DMS153 treated with DMSO at 0.1 percent for 48 hours (cell line): Measurements from ENCODE around the gene FRMPD4.

Experiments used
- DNase-seq: peaks from one replicate; lab custom pipeline; 2025; ENCODE audit not compliant: unreplicated experiment; lab: John Stamatoyannopoulos, UW

Gene FRMPD4

DNA sequence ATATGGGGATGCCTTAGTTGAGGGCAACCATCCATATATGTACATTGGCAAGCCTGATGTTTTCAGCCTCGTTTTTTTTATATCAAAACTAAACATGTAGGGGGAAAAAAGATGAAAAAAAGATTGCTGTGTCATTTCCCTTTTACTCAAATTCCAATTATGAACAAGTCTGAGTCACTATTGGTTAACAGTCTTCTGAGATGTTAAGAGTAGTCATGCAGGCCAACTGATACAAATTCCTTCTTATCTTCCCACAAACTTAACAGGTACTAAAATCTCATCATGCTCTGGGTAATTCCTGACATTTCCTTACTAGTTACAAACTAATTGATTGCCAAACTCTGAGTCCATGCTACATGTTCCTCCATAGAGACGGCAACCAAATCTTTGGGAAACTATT lies 222.1 kb downstream of the FRMPD4 start:
- no peak for DNase-seq

DNA sequence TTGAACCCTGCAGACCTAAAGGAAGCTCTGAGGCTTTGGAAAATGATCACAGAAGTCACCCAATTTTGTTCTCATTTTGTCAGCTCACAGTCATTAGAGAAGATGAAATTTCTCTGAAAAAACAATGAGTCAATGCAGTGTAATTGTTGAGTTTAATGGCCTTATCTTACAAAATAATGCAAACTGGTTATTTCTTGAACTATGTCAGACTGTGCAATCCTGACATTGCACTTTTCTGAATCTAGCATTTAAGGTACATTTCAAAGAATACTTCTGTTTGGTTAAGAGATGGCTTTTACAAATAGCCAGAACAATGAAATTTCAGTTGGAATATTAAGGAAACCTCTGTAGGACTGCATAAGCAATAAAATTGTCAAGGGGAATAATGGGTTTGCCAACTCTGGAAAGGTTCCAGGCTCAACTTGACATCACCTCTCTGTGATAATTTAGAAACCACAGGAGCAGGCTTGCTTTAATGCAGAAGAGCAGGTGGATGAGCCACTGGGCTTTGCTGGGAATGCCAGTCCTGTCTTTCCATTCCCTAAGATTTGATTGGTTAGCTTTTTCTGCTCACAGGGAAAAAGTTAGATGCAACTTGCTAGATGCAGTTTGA lies 222.8 kb downstream of the FRMPD4 start:
- DNase-seq, result no peak

DNA sequence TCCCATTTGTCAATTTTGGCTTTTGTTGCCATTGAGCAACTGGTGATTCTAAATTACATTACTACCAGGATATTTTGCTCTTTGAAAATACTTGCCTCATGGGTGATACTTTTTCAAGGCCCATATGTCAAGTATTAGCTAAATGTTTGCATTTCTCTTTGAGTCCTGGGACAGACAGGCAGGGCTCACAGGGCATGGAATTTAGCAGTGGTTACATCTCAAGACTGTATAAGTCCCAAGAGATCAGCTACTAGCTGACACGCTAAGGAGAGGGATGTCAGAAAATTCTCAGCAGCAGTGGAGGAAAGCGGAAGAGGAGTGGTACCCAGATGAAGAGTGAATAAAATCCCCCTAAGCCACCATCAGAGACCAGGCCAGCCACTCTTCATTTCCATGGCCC lies 224.9 kb downstream of the FRMPD4 start:
- no peak for DNase-seq

DNA sequence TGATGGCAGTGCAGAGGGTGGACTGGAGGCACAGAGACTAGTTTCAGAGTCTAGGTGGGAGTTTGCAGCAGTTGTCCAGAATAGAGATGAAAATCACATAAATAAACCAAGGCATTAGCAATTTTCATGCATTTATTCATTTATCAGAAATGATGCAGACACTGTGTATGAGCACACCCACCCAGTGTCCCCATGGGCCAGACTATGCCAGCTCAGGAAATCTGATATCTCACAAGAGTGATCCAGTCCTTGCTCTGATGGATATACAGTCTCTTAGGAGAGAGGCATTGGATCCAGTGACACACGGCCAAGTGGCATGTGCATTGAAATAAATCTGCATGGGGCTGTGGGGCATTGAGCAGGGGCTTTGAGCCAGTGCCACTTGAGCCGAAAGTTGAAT lies 228.2 kb downstream of the FRMPD4 start:
- no peak for DNase-seq

DNA sequence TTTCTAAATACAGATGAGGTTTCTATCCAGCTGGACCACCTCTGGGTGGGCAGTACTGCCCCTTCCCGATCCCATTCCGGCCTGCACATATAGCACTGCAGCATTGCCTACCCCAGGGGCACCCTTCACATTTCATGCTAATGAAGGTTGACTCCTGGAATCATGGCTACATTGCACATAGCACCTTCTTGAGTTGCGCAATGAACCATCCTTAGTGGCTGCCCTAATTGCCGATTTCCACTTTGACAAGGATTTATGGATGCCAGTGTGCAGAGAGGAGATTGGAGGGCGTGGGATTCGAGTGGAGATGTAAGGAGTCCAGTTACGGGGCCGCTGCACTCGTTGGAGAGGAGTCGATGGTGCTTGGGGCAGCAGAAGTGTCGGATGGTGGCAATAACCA lies 229.0 kb downstream of the FRMPD4 start:
- DNase-seq, result no peak

DNA sequence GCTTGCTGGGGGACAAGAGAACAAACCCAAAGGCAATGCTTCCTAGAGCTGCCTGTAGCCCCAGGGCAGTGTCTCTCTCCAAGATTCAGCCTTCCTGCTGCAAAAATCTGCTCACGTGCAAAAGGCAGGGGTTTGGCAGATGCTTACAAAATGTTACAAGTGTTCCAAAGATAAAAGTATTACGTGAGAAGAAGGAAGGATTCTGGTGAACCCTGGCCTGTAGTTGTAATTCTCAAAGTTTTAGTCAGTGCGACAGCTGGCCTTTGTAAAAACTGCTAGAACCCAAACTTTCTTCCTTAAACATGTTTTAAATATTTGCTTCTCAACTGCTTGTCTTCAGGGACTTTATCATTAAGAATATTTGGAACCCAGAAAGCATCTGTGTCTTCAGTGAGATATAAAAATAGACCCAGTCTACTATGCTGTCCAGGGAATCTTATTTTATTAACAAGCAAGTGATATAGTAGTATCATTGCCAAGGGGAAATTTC lies 232.3 kb downstream of the FRMPD4 start:
- no peak for DNase-seq

DNA sequence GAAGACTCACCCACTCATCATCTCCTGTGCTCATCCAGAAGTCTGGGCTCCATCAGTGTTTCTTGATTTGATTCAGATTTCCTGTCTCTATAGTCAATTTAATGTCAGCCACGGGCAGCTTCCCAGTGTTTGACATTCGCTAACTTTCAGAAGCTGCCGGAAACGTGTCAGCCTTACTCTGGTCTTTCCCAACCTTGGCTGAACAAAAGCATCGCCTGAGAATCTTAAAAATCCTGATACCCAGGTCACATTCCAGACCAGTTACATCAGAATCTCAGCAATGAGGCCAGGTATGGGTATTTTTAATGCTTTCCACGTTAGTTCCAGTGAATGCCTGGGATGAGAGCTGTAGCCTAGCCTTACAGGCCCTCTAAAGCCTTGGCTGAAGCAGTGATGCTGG lies 233.8 kb downstream of the FRMPD4 start:
- DNase-seq, result no peak

DNA sequence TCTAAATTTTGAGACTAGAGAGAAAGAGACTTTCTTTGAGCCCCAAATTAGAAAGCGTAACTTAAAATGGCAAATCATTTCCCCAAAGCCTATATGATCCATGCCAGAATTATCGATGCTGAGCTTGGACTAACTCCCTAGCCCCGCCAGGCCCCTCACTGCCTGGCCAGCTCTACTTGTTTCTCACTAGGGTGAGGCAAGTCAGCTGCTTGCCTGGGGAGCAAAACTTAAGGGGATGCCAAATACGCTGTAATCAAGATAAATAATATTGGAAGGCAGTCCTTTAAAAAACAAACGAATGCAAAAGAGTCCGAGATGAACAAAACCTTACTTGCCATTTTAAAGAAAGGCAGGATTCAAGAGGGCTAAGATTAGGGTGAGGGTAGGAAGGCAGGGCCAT lies 236.0 kb downstream of the FRMPD4 start:
- DNase-seq, result no peak

DNA sequence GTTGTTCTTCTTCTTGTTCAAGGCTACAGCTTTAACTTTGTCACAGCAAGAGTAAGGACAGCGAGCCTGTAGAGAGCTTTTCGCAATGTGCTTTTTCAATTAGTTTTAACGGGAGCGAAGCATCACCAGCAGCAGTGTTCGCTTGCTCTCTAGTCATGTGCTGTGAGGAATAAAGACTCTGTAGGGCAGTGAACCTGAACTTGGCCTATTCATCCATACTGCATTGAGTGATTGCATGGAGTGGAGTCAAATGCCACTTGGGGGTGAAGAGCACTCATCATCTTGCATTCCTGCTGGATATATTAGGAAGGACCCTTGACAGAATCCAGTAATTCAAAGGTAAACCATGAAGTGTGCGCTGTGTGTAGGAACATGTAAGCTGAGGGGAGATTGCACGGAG lies 240.0 kb downstream of the FRMPD4 start:
- no peak for DNase-seq

DNA sequence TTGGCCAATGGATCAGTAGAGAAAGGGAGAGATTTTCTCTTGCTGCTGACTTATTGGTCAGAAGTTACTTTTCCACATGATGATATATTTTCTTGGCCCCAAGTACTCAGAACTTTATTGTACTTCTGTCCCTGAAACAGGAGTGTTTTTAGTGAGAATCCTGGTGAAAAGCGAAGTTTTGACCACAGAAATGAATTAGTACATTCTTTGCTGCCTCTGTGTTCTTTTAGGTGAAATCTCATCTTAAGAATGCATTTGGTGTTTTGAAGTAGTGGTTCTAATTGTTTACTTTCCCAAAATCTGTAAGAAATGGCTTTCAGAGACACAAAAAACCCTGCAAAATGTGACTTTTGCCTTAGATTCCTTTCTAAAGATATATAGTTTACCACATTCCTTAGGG lies 240.4 kb downstream of the FRMPD4 start:
- no peak for DNase-seq

DNA sequence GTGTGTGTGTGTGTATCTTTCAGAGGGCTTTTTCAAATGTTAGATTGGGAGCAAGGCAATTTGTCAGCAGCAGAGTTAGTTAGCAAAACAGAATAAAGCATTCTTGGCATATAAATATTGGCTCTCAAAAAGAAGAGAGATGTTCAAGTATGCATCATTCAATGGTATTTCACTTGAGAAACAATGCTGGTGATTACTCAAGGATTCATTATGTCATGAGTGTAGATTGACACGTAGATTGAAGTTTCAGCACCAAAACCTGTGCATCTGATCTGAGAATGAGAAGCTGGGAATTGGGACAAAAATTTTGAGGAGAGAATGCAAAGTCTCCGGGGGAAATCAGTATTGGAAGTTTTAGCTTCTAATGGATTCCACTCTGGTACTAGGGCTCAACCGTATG lies 241.4 kb downstream of the FRMPD4 start:
- DNase-seq, result no peak

DNA sequence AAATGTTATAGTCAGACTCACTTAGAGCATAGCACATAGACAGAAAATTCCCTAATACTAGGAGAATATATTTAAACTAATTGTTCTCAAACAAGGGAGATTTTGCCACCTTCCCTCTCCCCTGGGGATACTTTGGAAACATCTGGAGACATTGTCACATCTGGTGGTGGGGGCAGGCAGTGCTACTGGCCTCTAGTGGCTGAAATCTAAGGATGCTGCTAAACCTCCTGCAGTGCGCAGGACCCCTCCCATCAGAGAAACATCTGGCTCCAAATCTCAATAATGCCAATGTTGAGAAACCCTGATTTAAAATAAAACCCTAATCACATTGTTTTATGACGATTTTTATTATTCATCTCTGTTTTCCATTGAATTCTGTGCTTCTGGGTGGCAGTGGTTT lies 244.9 kb downstream of the FRMPD4 start:
- no peak for DNase-seq

DNA sequence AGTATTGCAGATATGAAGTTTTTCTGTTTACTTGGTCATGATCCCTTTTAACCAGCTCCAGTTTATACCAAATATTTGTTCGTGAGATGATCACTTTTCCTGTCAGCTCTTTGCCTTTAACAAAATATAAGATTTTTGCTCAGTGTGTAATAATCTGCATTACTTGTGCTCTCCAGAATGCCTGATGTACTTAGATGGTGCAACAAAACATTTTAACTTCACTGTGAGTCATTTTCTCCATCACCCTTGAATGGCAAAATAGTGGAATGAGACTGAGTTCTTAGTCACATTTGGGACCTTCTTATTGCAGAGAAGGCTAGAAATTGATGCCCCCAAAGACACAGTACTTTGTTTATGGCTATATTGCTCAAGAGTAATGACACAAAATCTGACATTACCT lies 252.0 kb downstream of the FRMPD4 start:
- no peak for DNase-seq

DNA sequence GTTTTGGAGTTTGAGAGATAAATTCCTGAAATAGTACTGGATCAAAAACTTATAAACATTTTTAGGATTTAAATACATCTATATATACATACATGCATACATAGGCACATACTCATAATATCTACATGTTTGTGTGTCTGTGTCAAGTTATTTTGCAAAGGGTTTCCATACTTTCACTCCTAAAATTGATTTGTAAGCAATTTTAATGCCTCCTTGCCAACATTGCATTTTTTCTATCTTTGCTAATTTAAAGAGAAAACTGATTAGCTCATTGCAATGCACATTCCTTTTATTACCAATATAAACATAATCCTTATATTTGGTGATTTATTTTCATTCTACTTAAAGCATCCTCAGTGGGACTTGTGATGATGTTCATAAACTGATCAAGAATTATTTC lies 258.3 kb downstream of the FRMPD4 start:
- no peak for DNase-seq

DNA sequence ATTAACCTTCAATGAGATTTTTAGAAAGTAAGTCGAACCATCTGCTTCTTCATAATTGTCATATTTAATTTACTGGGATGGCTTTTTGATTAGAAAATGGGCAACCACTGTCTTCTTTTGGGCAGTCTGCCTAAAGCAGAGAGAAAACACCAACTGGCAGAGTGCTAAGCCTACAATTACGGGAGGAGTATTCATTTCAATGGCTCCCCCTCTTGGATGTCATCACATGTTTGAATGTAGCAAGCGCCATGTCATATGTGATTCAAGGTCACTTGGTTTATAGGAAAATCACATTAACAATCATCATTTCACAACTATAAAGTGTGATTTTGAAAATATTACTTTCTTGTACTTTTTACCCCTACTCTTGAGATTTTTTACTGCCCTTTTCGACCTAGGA lies 261.9 kb downstream of the FRMPD4 start:
- DNase-seq, result no peak

DNA sequence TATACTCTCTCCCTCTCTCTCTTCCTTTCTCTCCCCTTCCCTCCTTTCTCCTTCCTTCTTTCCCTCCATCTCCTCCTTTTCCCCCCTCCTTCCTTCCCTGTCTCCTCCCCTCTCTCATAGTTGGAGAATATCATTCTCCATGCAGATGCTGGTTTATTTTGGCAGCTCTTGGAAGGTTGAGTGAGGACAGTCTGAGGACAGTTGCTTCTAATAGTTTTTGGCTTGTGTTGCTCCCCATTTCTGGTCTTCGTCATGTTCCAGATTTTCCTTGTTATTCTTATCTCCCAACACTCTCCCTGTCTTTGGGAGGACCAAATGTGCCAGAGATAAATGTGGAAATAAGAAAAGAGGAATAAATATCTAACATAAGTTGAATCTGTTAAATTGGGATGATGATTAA lies 263.0 kb downstream of the FRMPD4 start:
- no peak for DNase-seq

DNA sequence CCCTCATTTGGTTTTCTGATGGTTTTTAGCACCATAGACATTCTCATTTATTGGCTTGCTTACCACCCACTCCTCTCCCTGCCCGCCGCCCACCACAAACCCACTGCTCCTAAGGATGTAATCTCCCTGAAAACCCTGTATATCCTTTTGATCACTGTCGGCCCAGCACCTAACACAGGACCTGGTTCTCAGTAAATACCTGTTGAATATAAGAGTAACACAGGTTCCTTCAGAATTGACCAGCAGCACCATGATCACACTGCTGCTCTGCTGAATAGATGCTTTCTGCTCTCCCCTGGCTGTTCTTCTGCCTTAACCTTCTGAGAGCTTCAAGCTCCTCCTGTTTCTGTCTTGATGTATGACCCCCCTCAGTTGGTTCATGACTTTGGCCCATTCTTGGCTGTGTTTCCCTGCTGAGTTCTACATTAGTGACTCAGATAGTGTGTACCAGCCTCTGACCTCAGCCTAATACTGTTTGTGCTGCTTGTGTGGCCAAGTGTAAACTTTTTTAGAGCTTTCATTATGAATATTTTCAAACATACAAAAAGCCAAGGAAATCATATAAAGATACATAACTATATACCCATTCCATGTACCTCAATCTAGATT lies 265.3 kb downstream of the FRMPD4 start:
- no peak for DNase-seq

DNA sequence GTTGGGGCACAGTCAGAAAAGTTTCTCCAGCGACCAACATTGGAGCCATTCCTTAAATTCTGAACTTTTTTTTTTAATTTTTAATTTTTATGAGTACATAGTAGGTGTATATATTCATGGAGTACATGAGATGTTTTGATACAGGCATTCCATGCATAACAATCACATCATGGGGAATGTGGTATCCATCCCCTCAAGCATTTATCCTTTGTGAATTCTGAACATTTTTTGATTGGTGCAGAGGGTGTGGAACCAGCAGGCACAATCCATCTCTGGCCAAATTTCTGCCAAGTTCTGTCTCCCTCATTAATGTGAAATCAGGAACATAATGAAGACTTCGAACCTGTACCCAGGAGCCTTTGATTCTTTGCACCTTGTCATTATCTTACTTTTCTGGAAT lies 267.0 kb downstream of the FRMPD4 start:
- DNase-seq, result no peak

DNA sequence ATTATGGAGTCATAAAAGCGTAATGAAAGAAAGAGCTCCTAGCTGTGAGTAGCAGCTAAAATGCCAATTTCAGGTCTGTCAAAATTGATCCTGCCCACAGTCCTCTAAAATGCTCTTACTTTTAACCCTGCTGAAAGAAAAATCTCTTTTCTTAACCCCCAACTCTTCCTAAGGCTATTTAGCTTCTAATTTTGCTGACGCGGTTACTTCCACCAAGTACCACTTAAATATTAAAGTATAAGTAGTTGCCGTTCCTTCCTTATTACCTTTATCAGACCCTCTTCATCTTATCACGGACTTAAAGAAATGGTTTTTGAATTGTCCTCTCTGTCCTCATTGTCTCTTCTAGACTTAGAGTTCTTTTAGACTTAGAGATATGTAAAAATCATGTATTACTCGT lies 272.2 kb downstream of the FRMPD4 start:
- no peak for DNase-seq

DNA sequence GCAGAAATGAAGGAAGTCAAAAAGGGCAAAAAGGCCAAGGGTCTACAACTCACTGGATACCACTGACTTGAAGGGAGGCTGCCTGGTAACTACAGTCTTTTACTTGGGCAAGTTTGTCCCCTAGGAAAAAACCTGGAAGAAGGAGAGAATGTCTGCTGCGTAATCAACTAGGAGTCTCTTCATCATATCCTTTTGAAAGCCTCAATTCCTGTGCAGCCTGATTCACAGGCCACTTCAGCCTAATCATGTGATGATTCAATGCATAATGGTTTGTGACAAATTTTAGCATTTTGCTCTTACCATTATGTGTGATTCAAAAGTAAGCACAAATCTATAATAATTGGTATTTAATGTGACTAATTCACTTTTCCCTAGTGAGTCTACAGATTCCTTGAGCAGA lies 273.6 kb downstream of the FRMPD4 start:
- DNase-seq, result no peak

DNA sequence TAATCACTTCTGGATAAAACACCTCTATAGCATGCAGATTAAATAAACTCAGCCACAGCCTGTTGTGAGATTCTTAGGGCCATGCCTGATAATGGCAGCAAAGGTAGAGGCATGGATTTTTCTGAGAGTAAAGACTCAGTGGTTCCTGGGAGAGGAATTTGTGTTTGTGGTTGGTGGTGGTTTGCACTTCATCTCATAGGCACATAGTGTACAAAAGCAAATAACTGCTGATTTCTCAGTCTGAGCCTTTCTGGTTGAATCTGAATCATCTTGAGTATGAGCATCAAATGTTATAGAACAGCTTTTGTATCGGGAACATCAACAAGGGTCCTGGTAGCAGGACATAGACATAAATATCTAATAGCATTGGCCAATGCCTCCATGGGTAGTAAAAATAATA lies 274.3 kb downstream of the FRMPD4 start:
- no peak for DNase-seq

DNA sequence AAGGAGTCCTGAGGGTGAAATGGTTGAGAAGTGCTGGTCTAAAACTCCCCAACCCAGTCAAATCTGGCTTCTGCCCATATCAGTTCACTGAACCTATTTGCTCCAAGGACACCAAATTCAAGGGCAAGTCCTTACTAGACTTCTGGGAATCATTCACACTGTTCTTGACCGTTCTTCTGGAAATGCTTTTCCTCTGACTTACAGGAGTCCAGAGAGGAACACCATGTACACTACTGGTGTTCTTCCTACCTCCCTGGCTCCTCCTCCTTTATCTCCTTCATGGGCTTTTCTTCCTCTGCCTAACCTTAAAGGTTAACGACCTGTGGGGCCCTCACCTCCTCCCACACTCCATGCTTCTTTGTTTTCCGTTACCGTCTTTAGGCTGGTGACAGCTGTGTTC lies 281.3 kb downstream of the FRMPD4 start:
- DNase-seq, result no peak

DNA sequence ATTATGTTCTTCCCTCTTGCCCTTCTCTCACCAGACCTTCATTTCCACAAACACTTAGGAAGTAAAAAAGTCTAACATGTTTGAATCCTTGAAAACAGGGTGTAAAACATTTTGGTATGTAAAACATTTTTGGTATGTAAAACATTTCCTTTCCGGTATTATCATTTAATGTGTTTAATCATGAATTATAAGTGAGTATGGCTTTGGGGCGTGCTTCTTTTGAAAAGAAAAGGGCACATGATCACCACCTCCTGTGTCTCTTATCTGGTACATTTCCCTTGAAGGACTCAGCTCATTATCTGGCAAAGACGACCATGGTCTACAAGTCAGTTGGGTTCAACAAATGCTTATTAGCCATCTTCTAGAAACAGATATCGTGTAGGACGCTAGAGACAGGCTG lies 283.6 kb downstream of the FRMPD4 start:
- DNase-seq, result no peak
